Measurements from ENCODE around the gene ZDHHC13.

DNA sequence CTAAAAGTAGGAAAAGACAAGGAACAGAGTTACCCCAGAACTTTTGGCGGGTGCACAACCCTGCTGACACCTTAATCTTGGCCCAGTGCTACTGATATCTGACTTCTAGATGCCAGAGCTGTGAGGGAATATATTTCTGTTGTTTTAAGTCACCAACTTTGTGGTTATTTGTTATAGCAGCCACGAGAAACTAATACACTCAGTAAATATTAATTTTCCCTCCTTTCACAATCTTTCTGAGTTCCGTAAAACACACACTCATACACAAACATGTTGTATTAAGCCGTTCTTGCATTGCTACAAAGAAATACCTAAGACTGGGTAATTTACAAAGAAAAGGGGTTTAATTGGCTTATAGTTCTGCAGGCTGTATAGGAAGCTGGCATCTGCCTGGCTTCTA lies 16.1 kb upstream of the ZDHHC13 start:
- TF ChIP-seq CTCF (IDR thresholded peaks at IDR 0.05): no peak
- TF ChIP-seq EZH2 (IDR thresholded peaks at IDR 0.05; ENCODE audit: borderline replicate concordance, insufficient read depth, low read depth, low read length, poor library complexity, severe bottlenecking): no peak
